ENCODE results near the gene IFRD2.
"Not testable (repeated sequence)": the region's sequence is repeated elsewhere in the genome, so short reads cannot be mapped to it uniquely, and the experiment has no call there.

IFRD2 gene

GRCh38 chr3:50266017-50266416, 26.2 kb downstream of the IFRD2 start:
- no peak for DNase-seq

- DNase-seq = no peak
Observed at GRCh38 chr3:50265571-50265970, 26.7 kb downstream of the IFRD2 start.

GRCh38 chr3:50264964-50265485, 27.2 kb downstream of the IFRD2 start:
- DNase-seq = no peak

GRCh38 chr3:50264383-50264963, 27.8 kb downstream of the IFRD2 start:
- DNase-seq = peak in 1 of 2 experiments; percentile 11

GRCh38 chr3:50263478-50264382, 28.5 kb downstream of the IFRD2 start:
- no peak for DNase-seq

- DNase-seq = no peak
Observed at GRCh38 chr3:50262778-50263177, 29.5 kb downstream of the IFRD2 start.

GRCh38 chr3:50262200-50262599, 30.0 kb downstream of the IFRD2 start:
- not testable (repeated sequence) for DNase-seq

- DNase-seq = no peak
Observed at GRCh38 chr3:50261505-50261904, 30.7 kb downstream of the IFRD2 start.

- no peak for DNase-seq
Observed at GRCh38 chr3:50260942-50261441, 31.2 kb downstream of the IFRD2 start.

- peak; percentile 18 to 84 for DNase-seq
Observed at GRCh38 chr3:50260027-50260941, 31.9 kb downstream of the IFRD2 start.

GRCh38 chr3:50259432-50260026, 32.7 kb downstream of the IFRD2 start:
- DNase-seq = no peak

- no peak for DNase-seq
Observed at GRCh38 chr3:50258979-50259378, 33.2 kb downstream of the IFRD2 start.

GRCh38 chr3:50258029-50258680, 34.1 kb downstream of the IFRD2 start:
- DNase-seq = no peak

- DNase-seq = peak in 1 of 2 experiments; percentile 17
Observed at GRCh38 chr3:50256978-50257890, 35.0 kb downstream of the IFRD2 start.

- no peak for DNase-seq
Observed at GRCh38 chr3:50255251-50255615, 37.0 kb downstream of the IFRD2 start.

GRCh38 chr3:50254577-50255250, 37.5 kb downstream of the IFRD2 start:
- DNase-seq = no peak

GRCh38 chr3:50251220-50251619, 41.0 kb downstream of the IFRD2 start:
- DNase-seq = no peak

GRCh38 chr3:50250514-50250913, 41.7 kb downstream of the IFRD2 start:
- no peak for DNase-seq

GRCh38 chr3:50249457-50249856, 42.8 kb downstream of the IFRD2 start:
- no peak for DNase-seq

GRCh38 chr3:50248387-50248786, 43.8 kb downstream of the IFRD2 start:
- no peak for DNase-seq
